Testis (tissue), 2 donors: ENCODE measurements around the gene SHC4.

Experiments
- POLR2A ChIP-seq: fragments of 450-650 bp; IDR thresholded peaks from one replicate; pipeline ENCODE4 v1.6.1; 2017; ENCODE audit warnings: antibody characterized with exemption, mild to moderate bottlenecking, moderate library complexity
- TF ChIP-seq, protein P1 (sequence below), 3 experiments: fragments of 450-650 bp in 2 of 3; fragments of 200-600 bp in 1 of 3; sonication (generic) in 1 of 3; IDR thresholded peaks; one replicate each; pipeline ENCODE4 v1.5.1; 2016 to 2019; ENCODE audit warnings: antibody characterized with exemption in 3 of 3, mild to moderate bottlenecking in 2 of 3, moderate library complexity in 1 of 3

DNA sequence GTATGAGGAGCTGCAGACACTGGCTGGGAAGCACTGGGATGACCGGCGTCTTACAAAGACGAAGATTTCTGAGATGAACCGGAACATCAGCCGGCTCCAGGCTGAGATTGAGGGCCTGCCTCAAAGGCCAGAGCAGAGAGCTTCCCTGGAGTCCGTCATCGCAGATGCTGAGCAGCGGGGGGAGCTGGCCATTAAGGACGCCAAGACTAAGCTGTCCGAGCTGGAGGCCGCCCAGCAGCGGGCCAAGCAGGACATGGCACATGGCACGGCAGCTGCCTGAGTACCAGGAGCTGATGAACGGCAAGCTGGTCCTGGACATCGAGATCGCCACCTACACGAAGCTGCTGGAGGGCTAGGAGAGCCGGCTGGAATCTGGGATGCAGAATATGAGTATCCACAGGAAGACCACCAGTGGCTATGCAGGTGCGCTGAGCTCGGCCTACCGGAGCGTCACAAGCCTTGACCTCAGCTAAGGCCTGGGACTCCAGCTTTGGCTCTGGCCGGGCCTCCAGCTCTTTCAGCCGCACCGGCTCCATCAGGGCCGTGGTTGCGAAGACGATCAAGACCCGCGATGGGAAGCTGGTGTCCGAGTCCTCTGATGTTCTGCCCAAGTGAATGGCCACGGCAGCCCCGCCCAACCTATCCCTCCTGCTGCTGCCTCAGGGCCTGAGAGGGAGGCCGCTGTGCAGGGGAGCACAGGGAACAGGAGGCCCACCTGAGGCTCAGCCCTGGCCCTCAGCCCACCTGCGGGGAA is 9.2 kb upstream of the SHC4 start:
- TF ChIP-seq, protein P1, sequence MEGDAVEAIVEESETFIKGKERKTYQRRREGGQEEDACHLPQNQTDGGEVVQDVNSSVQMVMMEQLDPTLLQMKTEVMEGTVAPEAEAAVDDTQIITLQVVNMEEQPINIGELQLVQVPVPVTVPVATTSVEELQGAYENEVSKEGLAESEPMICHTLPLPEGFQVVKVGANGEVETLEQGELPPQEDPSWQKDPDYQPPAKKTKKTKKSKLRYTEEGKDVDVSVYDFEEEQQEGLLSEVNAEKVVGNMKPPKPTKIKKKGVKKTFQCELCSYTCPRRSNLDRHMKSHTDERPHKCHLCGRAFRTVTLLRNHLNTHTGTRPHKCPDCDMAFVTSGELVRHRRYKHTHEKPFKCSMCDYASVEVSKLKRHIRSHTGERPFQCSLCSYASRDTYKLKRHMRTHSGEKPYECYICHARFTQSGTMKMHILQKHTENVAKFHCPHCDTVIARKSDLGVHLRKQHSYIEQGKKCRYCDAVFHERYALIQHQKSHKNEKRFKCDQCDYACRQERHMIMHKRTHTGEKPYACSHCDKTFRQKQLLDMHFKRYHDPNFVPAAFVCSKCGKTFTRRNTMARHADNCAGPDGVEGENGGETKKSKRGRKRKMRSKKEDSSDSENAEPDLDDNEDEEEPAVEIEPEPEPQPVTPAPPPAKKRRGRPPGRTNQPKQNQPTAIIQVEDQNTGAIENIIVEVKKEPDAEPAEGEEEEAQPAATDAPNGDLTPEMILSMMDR (IDR thresholded peaks at IDR 0.05), result no peak
- TF ChIP-seq POLR2A, result no peak
